Erythroblast (primary cell): ENCODE results near the gene PPDPF.

Source experiments
- DNase-seq, 2 experiments: peaks; one replicate each; lab custom pipeline; 2025; lab: John Stamatoyannopoulos, UW
- GATA1 ChIP-seq: IDR thresholded peaks from 2 replicates; pipeline ENCODE4 v1.6.1; 2011; ENCODE audit warnings: low read depth, mild to moderate bottlenecking, control low read depth, low read length, moderate library complexity
- POLR2A ChIP-seq: IDR thresholded peaks from 2 replicates; pipeline ENCODE4 v1.6.1; 2011; ENCODE audit warnings: mild to moderate bottlenecking, low read length

Gene PPDPF

GRCh38 chr20:63529861-63530787 lies 9.6 kb downstream of the PPDPF start:
- no peak for DNase-seq
- no peak for TF ChIP-seq POLR2A
- TF ChIP-seq GATA1 = no peak

DNA sequence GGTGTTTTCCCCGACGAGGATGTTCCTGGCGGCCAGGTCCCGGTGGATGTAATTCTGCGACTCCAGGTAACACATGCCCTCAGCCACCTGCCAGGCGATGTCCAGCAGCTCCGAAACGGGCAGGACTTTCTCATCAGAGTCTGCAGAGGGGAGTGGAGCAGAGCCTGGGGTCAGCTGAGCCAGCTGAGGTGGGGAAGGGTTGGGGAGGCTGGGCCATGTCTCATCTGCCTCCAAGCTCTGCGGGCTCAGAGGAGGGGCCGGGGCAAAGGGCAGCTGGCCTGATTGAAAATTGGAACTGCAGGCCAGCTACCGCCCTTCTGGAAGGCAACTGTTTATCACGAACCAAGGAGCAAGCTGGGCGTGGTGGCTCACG lies 10.2 kb downstream of the PPDPF start:
- no peak for DNase-seq
- TF ChIP-seq GATA1 = no peak

DNA sequence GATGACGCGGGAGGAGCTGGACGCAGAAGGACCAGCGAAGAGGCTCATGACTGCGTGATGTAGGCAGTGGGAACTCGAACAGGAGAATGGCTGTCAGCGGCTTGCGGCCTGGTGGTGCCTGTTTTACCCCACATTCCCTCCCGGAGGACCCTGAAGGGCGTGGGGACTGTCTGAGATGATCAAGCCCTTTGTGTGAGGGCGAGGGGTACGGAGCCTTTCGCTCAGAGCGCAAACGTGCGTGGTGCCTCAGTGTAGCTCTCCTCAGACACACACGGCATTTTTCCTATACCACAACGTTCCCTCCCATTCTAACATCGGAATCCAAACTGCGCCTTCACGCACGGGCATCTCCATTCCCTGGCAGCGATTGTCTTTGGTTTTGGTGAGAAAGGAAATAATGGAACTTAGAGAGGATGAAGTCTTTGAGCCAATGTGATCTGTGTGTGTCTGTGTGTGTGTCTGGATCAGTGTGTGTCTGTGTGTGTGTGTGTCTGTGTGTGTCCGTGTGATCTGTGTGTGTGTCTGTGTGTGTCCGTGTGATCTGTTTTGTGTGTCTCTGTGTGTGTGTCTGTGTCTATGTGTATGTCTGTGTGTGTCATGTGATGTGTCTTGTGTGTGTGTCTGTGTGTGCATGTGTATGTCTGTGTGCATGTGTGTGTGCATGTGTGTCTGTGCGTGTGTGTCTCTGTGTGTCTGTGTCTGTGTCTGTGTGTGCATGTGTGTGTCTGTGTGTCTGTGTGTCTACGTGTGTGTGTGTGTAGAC lies 11.3 kb downstream of the PPDPF start:
- DNase-seq = peak in 1 of 2 experiments; percentile 31
- TF ChIP-seq POLR2A (no peak), GATA1 (no peak)

GRCh38 chr20:63532449-63532971 lies 11.9 kb downstream of the PPDPF start:
- no peak for DNase-seq
- TF ChIP-seq GATA1 (no peak), POLR2A (no peak)

DNA sequence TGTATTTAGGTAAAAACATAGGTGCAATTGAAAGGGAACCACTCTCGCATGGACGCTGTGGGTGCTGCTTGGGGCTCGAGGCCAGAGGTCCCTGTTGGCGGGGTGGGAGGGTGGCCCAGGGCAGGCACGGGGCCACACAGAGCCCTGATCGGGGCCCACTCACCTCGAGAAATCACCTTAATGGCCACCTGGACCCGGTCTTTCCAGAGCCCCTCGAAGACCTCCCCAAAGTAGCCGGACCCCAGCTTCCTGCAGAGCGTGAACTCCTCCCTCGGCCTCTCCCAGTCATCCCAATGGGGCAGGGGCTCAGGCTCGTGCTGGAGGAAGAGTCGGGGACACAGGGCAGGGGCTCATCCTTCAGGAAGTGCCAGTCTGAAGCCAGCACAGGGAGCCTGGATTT lies 12.8 kb downstream of the PPDPF start:
- DNase-seq = no peak
- no peak for TF ChIP-seq GATA1
- TF ChIP-seq POLR2A = no peak

GRCh38 chr20:63533871-63534393 lies 13.4 kb downstream of the PPDPF start:
- TF ChIP-seq POLR2A = no peak
- no peak for DNase-seq

DNA sequence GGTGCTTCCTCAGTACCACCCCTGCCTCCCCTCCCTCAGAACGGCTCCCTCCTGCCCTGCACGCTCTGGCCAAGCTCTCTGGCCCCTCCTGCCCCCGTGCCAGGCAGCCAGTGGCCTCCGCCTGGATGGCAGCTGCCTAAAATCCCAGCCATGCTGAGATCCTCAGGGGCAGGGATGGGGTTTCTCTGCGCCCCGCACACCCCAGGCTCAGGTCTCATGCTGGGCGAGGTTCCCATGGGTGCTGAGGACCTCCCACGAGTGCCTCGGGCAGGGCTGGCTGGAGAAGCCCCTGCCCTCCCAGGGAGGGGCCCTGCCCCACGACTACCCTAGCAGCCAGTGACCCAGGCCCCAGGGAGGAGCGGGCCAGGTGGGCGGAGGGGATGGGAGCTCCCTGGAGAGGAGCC lies 13.9 kb downstream of the PPDPF start:
- no peak for TF ChIP-seq GATA1
- TF ChIP-seq POLR2A = no peak
- no peak for DNase-seq

GRCh38 chr20:63534831-63535651 lies 14.5 kb downstream of the PPDPF start:
- TF ChIP-seq POLR2A (no peak), GATA1 (no peak)
- peak; percentile 33 to 52 for DNase-seq

DNA sequence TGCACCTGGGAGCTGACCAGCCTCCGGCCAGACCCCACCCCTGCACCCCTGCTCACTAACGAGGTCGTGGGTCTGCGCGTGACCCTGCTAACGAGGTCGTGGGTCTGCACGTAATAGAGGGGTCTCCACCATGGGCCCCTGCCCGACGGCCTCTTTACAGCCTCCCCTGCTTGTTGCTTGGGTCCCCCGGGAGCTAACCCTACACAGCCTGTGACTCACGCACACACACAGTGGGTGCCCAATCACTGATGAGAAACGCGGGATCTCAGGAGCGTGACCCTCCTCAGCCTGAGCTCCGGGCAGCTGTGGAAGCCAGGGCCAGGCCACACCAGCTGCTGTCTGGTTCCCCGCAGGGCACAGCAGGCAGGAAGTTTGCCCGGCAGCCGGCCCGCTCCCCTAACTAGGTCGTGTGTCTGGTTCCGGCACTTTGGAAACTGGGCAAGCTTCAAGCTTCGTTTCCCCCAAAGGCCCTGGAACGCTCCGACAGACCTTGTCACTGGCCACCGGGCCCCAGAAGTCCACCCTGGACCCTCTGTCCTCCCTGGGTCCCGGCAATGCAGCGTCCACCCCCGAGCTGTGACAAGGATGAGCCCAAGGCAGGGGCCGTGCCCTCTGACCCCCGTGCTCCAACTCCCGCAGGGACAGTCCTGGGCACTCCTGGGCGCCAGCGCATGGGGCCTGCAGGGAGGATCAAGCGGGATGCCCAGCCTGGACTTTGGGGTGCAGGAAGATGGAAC lies 15.8 kb downstream of the PPDPF start:
- TF ChIP-seq GATA1 = no peak
- TF ChIP-seq POLR2A = no peak
- peak; percentile 27 to 44 for DNase-seq

GRCh38 chr20:63536997-63537524 lies 16.5 kb downstream of the PPDPF start, which contains the start of gene PTK6:
PTK6 (minus strand) TSS chr20:63537376; CDS start chr20:63537314, 62 bp downstream.
- DNase-seq = no peak
- TF ChIP-seq POLR2A (no peak), GATA1 (no peak)

- TF ChIP-seq GATA1 (no peak), POLR2A (peak; percentile 63)
Observed at GRCh38 chr20:63537525-63538203, 17.1 kb downstream of the PPDPF start.

More at GRCh38 chr20:63537525-63538203, 17.1 kb downstream of the PPDPF start:
- peak; percentile 81 to 88 for DNase-seq
